OCI-M2 (cell line): ENCODE data around the gene FBLN2.

Experiments
- DNase-seq: peaks from one replicate; lab custom pipeline; 2025; ENCODE audit not compliant: unreplicated experiment; lab: John Stamatoyannopoulos, UW

FBLN2 gene

DNA sequence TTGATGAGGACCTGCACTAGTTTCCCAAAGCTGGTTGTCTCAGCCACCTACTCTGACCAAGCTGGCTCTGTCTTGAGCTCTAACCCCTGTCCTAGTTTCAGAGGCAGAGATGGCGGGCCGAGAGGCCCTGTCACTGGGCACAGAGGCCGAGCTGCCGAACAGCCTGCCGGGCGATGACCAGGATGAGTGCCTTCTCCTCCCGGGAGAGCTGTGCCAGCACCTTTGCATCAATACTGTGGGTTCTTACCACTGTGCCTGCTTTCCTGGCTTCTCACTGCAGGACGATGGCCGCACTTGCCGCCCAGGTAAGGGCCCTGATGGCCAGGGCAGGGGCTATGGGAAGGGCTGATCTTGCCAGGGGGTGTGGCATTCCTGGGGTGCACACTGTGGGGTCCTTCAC is 69.1 kb downstream of the FBLN2 start:
- DNase-seq = no peak

DNA sequence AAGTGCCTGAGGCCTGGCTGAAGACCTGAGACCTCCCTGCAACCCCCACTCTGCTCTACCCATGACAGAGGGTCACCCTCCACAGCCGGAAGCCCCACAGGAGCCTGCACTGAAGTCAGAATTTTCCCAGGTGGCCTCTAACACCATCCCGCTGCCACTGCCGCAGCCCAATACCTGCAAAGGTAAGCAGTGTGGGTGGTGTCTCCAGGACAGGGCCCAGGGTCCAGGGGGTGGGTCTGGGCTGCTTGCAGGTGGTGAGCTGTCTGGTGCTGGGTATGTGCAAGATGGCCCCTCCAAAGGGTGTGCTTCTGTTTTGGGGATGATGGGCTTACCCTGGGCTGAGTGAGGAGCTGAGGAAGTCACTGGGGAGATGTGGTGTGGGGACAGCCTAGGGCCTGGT is 69.9 kb downstream of the FBLN2 start:
- no peak for DNase-seq

DNA sequence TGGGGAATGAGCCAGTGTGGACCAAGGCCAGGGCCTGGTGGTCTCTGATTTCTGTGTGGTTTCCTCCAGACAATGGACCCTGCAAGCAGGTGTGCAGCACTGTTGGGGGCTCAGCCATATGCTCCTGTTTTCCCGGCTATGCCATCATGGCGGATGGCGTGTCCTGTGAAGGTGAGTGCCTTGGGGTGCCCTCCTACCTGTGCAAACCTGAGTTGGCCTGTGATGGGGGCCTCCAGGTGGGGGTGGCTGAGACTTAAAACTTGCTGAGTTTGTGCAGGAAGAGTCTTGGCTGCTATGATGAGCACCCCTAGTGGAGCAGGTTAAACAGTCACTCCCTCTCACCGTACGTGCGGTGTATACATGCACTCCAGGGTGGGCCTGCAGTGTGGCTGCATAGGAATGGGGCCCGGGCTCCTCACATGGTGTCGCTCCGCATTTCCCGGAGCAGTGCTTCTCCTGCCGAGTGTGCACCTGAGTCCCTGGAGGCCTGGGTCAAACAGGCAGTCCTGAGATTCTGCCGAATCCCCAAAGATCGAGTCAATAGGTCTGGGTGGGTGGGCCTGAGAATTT is 70.8 kb downstream of the FBLN2 start:
- DNase-seq = no peak

DNA sequence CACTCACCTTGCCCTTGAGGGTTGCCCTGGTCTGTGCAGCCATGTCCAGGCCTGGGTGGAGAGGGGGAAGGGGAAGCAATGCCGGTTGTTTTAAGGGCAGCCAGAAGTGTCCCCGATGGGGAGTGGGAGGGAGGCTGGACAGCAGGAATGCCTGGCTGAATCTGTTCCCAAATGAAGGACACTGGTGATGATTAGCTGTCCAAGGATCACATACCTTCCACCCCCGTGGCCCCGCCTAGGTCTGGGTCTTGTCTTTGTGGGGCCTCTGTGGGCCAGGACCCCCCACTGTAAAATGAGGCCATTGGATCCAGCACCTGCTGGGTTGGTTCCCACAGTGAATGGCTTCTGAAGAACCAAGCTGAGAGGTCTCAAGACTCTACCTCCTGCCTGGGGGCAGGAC is 71.4 kb downstream of the FBLN2 start:
- no peak for DNase-seq

DNA sequence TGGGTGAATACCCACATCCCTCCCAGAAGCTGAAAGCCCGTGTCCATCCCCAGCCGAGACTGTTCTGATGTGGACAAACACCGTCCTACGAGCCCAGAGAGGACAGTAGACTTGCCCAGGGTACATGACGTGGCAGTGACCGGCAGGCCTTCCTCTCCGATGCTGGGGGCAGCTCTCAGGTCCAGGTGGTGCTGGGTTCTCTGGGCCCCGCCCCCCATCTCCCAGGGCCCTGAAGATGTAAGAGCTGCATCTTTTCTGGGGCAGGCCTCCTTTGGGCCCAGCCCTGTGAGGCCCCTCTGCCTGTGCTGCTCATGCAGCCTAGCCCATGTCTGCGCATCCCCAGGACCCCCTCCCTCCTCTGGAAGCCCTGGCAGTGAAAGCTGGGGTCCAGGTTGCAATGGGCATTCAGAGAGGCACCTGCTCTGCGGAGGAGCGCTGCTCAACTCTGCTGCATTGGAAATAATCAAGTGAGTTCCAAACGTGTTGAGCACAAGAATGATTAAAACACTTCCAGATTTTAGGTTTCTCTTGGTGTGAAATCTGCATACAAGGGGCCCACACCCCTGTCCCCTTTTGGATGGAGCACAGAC is 71.9 kb downstream of the FBLN2 start:
- no peak for DNase-seq

DNA sequence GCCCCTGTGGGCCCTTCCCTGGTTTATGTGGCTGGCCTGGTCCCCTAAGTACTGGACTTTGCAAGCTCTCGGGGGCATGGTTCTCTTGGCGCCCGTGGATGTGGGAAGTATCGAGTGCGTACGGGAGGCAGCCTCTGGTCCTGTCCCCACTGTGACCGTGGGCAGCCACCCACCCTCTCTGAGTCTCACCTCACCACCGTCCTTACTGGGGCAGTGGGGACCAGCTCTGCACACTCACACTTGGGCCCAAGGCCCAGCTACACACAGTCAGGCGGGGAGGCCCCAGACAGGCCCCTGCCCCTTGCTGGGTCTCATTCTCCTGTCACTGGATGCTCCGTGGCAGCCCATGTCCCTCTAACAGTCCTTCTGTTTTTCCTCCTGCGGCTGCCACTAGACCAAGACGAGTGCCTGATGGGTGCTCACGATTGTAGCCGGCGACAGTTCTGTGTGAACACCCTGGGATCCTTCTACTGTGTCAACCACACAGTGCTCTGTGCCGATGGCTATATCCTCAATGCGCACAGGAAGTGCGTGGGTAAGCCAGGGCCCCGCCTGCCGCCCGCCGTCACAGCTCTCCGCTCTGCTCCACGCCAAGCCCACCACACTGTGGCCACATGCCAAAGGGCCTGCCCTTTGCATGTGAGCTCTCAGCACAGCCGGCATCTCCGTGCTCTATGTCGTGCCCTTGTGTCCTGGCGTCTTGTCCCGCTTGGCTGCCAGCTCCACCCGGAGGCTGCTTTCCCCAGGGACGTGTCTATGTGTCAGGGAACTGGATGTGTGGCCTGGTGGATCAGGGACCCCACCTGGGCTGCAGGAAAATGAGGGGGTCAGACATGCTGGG is 72.7 kb downstream of the FBLN2 start:
- no peak for DNase-seq

DNA sequence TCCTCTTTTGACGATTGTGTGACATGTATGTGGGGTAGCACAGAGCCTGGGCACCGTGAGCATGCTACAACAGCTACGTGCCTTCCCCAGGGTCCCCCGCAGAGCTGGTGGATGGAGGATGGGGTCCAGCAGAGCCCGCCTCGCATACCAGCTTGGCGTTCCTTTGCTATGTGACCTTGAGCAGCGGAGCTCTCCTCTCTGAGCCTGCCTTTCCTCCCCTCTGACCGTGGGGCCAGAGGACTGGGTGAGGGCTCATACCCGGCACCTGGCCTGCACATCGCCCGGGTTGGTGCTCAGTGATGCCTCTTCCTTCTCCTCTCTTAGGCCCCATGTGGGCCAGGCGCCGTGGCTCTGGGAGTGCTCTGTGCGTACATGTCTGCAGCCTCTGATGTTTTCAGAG is 73.4 kb downstream of the FBLN2 start:
- no peak for DNase-seq

DNA sequence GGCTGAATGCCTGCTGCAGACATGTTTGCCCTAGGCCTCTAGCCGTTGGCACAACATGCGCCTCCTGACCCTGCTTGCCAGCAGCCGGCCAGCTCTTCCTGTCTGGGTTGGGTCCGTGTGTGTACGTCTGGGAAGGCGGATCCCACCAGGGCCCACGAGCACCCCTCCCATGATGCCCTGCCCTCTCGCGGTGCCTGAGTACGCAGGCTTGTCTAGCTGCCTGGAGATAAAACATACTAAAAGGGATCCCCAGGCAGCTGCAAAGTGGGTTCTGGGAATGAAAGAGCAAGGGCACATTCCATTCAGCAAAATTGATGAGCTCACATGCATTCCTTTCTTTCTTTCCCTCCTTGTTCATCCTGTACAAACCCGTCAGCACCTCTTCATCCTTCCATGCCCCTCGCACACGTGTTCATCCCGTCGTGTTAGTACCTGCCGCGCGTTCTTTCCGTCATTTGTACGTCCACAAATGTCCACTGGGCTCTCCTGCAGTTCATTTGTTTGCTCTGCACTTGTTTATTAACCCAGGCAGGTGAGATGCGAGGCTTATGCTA is 74.3 kb downstream of the FBLN2 start:
- DNase-seq = no peak

DNA sequence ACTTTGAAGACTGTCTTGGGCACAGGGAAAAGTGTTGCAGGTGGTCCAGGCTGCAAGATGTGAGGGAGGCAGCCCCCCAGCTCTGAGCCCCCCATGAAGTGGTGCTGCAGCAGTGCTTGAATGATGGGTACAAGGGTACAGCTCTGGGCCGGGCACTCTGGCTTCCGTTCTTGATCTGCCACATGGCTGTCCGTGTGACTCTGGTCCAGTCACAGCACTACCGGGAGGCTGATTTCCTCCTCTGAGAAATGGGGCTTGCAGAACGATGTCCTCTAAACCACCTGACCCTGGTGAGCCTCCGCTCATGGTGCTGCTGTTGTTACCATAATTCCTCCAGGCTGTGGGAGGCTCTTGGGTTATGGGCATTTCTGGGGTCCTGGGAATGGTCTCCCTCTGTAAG is 75.1 kb downstream of the FBLN2 start:
- no peak for DNase-seq

DNA sequence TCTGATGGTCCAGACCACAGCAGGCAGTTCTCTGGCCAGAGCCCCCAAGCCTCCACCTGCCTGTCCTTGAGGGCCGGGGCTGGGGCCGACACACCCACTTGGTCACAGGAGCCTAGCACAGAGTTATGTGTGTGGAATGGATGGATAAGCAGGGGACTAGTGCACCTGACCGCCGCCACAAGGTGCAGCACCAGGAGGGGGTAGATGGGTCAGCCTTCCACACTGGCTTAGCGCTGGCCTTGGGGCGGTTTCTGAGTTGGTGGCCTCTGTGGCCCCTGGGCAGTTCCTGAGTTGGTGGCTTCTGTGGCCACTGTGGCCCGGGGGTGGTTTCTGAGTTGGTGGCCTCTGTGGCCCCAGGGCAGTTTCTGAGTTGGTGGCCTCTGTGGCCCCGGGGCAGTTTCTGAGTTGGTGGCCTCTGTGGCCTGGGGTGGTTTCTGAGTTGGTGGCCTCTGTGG is 75.8 kb downstream of the FBLN2 start:
- no peak for DNase-seq

DNA sequence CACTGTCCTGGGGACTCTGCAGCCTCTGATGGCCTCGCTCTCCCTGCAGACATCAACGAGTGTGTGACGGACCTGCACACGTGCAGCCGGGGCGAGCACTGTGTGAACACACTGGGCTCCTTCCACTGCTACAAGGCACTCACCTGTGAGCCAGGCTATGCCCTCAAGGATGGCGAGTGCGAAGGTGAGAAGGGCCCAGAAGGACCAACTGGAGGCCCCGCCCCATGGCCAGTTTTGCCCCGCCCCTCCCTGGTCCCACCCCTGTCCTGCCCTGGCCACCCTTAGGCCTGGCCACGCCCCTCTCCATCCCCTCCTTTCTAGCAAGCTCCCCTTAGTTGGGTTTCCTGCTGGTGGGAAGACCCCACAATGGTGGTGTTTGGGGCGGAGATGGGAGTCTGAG is 77.5 kb downstream of the FBLN2 start:
- DNase-seq = no peak

DNA sequence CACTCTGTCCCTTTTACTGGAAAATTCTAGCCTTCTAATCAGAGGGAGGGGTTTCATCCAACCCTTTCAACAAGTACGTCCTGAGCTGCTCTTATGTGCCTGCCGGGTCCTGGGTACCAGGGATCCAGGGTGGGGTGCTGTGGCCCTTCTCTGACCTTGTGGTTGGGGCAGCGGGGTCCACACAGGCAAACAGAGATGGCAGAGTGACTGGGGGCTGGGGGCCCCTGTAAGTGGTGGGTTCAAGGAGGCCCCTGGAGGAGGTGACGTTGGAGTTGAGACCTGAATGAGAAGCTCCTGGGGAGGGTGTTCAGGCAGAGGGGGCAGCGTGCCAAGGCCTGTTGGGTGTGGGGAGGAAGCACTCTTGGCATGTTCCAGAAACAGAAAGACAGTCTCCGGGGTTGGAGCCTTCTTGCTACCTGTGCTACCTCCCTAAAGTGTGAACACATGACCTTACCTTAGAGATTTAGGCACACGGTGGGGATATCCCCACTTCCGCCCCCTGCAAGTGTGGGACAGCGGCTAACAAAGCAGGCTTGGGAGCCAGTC is 78.1 kb downstream of the FBLN2 start:
- DNase-seq = no peak

DNA sequence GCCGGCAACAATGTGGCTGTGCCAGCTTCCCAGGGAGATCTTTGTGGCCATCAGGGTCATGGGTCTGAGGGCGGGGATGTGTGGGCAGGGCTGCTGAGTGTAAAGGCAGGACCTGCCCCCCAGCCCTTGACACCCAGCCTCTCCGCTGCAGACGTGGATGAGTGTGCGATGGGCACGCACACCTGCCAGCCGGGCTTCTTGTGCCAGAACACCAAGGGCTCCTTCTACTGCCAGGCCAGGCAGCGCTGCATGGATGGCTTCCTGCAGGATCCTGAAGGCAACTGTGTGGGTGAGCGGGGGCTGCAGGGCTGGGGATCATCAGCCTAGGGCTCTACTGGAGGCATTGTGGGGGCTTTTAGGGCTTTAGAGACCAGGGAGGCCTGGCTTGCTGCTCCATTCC is 78.8 kb downstream of the FBLN2 start:
- DNase-seq = no peak

DNA sequence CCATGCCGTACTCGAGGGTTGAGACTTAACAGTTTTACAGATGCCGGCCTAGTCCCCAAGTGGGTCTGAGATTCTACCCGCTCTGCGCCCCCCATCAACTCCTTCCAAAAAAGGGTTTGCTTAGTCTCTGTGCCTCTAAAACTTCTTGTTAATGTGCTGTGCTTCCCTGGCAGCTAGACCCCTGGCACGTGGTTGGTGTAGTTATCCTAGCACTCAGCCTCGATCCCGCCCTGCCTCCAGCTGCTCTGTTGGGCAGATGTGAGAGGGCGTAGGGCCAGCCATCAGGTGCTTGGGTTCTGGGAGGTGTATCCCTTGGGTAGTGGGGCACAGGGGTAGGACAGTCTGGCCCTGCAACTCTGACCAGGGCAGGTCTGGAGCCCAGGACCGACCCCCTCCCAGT is 79.5 kb downstream of the FBLN2 start:
- no peak for DNase-seq

DNA sequence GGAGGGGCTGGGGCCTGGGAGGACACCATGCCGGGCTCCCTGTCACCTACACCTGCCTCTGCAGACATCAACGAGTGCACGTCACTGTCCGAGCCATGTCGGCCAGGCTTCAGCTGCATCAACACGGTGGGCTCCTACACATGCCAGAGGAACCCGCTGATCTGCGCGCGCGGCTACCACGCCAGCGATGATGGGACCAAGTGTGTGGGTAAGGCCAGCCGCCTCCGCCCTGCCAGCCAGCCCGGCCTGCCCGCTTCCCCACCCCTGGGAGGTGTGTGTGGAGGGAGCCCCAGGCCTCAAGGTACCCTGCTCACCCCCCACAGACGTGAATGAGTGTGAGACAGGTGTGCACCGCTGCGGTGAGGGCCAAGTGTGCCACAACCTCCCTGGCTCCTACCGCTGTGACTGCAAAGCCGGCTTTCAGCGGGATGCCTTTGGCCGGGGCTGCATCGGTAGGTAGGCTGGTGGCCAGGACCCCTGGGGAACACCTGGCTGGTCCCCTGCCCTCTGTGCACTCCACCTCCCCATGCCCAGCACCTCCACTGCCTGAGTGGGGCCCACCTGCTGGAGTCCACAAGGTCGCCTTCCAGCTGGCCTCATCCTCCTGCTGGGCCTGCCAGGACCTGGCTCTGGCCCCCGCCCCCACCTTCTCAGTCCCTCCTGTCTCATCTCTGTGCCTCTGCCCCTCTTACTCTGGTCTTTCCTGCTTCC is 80.1 kb downstream of the FBLN2 start:
- DNase-seq = no peak

DNA sequence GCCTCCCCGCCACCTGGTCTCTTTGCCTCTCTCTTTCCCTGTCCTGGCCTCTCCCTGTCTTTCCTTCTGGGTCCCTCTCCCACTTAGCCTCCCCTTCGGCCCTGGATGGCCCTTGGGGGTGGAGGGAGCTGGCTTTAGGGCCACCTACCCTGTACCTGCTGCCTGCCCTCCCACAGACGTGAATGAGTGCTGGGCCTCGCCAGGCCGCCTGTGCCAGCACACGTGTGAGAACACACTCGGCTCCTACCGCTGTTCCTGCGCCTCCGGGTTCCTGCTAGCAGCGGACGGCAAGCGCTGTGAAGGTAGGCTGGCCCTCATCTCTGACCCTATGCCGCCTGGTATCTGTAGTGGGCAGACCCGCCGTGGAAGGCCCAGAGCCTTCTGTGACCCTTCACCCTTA is 80.7 kb downstream of the FBLN2 start:
- no peak for DNase-seq

DNA sequence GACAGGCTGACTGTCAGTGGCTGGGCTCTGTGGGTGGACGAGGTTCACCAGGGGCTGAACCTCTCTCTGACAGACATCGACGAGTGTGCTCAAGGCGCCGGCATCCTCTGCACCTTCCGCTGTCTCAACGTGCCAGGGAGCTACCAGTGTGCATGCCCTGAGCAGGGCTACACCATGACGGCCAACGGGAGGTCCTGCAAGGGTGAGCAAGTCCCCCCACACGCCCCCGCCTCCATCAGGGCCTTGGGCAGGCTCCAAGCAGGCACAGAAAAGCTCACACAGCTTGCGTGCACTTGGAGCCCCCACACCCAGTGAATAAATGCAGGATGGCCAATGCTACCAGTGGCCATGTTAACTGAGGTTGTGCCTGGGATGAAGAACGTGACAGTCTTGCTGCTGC is 82.3 kb downstream of the FBLN2 start:
- DNase-seq = no peak

DNA sequence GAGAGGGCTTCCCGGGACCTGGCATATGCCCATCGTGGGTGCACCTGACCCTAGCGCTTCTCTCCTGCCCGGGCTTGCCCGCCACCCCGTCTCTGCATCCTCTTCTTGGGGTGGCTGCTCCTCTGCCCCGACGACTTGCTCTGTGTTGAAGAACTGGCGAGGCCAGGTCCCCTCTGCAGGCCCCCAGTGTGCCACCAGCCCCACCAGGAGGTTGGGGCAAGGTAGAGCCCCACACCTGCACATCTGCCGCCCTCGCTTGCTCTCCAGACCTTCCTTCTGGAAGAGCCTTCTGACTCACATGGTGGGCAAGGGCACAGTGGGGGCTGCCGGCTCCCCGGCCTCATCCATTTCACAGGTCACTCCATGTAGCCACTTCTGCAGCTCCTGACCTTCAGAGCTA is 84.3 kb downstream of the FBLN2 start:
- no peak for DNase-seq

DNA sequence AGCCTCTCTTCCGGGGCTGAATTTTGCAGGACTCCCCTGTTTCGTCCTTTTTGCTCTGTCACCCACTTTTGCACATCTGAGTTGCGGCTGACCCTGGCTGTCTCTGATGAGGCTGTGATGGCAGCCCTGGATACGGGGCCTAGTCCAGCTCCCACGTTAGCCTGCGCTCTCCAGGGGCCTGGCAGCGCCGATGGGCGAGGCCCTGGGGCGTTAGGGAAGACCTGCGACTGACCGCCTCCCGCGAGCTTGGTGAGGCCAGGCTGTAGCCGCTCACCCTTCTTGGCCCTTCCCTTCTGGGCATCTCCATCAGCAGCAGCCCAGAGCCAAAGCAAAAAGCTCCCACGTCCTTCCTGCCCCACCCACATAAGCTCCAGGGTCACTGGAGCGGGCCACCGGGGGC is 85.2 kb downstream of the FBLN2 start:
- DNase-seq = no peak

DNA sequence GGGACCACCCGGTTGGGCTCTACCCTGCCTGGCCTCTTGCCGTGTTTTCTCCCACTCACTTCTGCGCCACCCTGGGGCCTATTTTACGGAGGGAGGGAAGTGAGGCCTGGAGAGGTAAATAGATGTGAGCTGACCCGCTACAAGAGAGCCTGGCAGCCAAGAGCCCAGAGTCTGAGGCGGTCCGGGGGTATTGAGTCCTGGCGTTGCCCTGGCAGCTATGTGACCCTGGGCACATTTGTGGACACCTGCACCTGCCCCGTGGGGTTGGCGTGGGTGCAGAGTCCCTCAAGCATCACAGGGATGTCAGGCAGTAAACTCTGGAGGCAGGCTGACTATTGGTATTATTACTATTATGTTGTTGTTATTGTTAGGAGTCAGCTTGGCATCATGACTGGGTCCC is 85.7 kb downstream of the FBLN2 start:
- DNase-seq = no peak

DNA sequence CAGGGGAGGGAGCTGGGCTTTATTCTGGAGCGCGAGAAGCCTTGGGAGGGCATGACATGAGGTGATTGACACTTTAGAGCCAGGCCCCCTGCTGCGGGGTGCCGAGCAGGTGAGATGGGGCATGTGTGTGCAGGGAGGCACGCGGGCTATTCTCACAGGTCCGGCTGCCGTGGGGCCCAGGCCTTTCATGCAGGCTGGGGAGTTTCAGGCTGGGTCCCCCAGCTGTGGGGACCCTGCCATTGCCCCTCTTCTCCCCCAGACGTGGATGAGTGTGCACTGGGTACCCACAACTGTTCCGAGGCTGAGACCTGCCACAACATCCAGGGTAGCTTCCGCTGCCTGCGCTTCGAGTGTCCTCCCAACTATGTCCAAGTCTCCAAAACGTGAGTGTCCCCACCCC is 87.3 kb downstream of the FBLN2 start:
- no peak for DNase-seq
